SIG-M5 (cell line): ENCODE measurements around the gene ATOSA.

ENCODE experiments used
- DNase-seq: peaks from one replicate; lab custom pipeline; 2025; lab: John Stamatoyannopoulos, UW

The ATOSA gene

GRCh38 chr15:52679232-52680040 is at the start of gene ATOSA:
Gene ATOSA, minus strand, starts transcription at chr15:52679388. Its CDS starts 1,367 bp downstream, at chr15:52678021.
- DNase-seq = no peak

- DNase-seq = no peak
Observed at GRCh38 chr15:52728899-52729298, 49.7 kb upstream of the ATOSA start.

- DNase-seq = no peak
Observed at GRCh38 chr15:52727815-52728214, 48.6 kb upstream of the ATOSA start.

- DNase-seq = no peak
Observed at GRCh38 chr15:52726195-52726594, 47.0 kb upstream of the ATOSA start.

GRCh38 chr15:52718551-52718950 is 39.4 kb upstream of the ATOSA start:
- no peak for DNase-seq

GRCh38 chr15:52717924-52718323 is 38.7 kb upstream of the ATOSA start:
- no peak for DNase-seq

- no peak for DNase-seq
Observed at GRCh38 chr15:52717481-52717880, 38.3 kb upstream of the ATOSA start.

- no peak for DNase-seq
Observed at GRCh38 chr15:52716536-52716935, 37.3 kb upstream of the ATOSA start.

- DNase-seq = no peak
Observed at GRCh38 chr15:52715411-52715810, 36.2 kb upstream of the ATOSA start.

- no peak for DNase-seq
Observed at GRCh38 chr15:52714968-52715367, 35.8 kb upstream of the ATOSA start.

- no peak for DNase-seq
Observed at GRCh38 chr15:52710708-52711389, 31.7 kb upstream of the ATOSA start.

- no peak for DNase-seq
Observed at GRCh38 chr15:52710050-52710707, 31.0 kb upstream of the ATOSA start.

- DNase-seq = no peak
Observed at GRCh38 chr15:52709187-52709981, 30.2 kb upstream of the ATOSA start.

- no peak for DNase-seq
Observed at GRCh38 chr15:52706091-52706490, 26.9 kb upstream of the ATOSA start.

- no peak for DNase-seq
Observed at GRCh38 chr15:52702390-52702789, 23.2 kb upstream of the ATOSA start.

- DNase-seq = no peak
Observed at GRCh38 chr15:52699457-52699856, 20.3 kb upstream of the ATOSA start.

- DNase-seq = no peak
Observed at GRCh38 chr15:52698514-52698913, 19.3 kb upstream of the ATOSA start.

GRCh38 chr15:52697051-52697450 is 17.9 kb upstream of the ATOSA start:
- DNase-seq = no peak

GRCh38 chr15:52695154-52695553 is 16.0 kb upstream of the ATOSA start:
- DNase-seq = no peak

- DNase-seq = no peak
Observed at GRCh38 chr15:52689562-52689961, 10.4 kb upstream of the ATOSA start.

- DNase-seq = no peak
Observed at GRCh38 chr15:52683580-52683979, 4.4 kb upstream of the ATOSA start.

GRCh38 chr15:52682781-52683180 is 3.6 kb upstream of the ATOSA start:
- DNase-seq = no peak
